GM21576 (cell line): Measurements from ENCODE around the gene VPS26B.
"Not testable (repeated sequence)": the region's sequence is repeated elsewhere in the genome, so short reads cannot be mapped to it uniquely, and the experiment has no call there.

ENCODE experiments used
- ATAC-seq: cut with Tn5 transposase; IDR thresholded peaks from one replicate; pipeline ENCODE4 v1.9.1; 2021; ENCODE audit warnings: mild to moderate bottlenecking, moderate library complexity; ENCODE audit not compliant: unreplicated experiment

Gene VPS26B

GRCh38 chr11:134277183-134278001, 52.9 kb downstream of the VPS26B start:
- no peak for ATAC-seq

GRCh38 chr11:134278356-134278755, 53.9 kb downstream of the VPS26B start:
- ATAC-seq = no peak

DNA sequence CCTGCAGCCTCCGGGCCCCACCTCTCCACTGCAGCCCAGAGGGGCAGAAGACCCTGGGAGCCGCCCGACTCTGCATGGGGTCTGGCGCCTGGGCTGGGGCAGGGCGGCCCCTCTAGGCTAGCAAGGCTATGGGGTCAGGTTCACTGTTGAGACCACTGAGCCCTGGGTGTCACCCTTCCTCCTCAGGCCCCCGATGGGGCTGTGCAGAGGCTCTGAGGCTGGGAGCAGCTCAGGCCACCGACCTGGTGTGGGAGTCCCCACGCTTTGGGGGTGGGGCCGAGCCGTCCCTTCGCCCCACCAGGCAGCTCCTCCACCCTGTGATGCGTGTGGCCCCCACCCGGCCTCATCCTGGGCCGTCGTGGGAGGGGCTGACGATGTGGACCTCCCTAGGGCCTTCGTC, 57.2 kb downstream of the VPS26B start:
- ATAC-seq = not testable (repeated sequence)

GRCh38 chr11:134282121-134283045, 57.9 kb downstream of the VPS26B start:
- ATAC-seq = no peak

DNA sequence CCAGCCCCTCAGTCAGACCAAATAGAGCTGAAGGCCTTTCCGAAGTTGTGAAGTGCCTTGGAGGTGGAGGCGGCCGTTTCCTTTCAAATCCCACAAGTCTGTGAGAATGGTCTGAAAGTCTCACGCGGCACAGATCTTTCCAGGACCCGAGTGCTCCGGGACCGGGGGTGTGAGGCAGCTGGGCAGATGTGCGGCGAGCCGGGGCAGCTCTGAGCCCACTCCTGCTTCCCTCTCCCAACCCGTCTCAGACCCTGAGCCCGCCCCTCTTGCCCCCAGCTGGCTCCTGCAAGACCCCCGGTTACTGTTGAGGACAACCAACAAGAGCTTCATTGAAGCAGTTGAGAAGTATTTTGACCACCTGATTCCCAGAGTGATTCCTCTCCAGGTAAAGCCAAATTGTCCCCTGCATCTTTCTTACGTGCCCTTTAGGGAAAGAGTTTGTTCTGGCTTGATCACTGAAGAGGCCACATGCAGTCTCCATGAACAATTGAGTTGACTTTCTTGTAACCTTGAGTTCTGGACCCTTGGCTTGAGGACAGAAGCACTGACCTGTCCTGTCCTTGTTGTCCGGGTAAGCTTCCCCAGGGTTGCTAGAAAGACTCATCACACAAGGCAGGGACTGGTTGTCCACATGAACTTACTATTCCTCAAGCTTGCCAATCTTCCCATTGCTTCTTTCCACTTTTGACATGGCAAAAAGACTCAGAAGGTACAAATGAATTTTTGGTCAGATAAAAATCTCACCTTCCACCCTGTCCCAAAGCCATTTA, 59.2 kb downstream of the VPS26B start:
- no peak for ATAC-seq

DNA sequence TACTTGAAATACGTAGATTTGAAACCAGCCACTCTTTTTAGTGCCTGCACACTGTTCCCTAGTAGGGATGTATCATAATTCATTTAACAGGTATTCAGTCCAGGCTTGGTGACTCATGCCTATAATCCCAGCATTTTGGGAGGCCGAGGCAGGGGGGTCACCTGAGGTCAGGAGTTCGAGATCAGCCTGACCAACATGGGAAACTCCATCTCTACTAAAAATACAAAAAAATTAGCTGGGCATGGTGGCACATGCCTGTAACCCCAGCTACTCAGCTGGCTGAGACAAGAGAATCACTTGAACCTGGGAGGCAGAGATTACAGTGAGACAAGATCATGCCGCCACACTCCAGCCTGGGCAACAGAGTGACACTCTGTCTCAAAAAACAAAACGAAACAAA, 59.9 kb downstream of the VPS26B start:
- not testable (repeated sequence) for ATAC-seq

DNA sequence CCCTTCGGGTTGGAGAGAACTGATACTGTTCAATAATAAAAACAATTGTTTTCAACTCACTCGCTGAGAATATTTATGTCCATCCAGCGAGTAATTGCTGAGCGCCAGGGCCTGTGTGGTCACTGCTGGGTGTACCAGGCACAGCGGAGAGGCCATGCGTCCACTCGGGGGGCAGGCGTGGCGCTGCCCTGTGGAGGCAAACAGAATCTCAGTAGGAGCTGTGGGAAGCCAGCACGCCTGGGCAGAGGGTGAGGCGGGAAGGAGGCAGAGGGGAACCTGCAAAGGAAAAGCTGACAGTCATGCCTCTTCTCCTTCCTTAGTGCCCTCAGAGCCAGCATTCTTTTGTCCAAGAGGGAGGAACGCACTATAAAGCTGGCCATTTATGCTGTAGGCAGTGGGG, 63.1 kb downstream of the VPS26B start:
- ATAC-seq = no peak

DNA sequence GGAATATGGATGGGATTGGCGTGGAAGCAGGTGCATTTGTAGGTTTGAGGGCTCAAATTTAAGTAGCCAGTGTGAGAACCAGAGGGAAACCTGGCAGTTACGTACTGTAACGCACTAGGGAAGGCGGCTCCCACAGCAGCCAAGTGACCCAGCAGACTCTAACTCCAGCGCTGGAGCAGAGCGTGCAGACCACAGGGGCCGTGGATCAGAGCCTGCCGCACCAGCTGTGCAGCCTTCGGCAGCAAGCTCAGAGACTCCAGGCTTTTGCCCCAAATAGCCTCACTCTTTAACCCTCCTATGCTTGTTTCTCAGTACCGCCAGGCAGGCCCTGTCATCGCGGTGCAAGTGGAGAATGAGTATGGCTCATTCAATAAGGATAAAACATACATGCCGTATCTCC, 64.0 kb downstream of the VPS26B start:
- ATAC-seq = no peak

- ATAC-seq = no peak
These were observed 64.7 kb downstream of the VPS26B start for GRCh38 chr11:134289167-134289566.

DNA sequence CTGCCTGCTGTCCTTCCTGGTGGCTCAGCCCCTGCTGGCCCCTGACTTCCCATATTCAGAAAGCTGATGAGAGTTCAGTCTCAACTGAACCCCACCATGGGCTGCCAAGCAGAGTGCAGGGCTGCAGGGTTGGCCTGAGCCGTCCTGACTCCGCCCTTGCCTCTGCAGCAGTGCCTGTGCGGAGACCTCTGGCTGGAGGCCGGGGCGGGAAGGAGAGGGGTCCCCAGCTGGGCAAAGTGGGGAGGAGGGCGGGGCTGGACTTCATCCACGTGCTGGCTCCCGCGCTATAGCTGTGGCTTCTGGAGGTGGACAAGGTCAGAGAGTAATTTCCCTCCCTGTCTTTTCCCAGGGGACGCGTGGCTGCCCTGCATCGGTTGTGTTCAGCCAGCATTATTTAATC, 65.3 kb downstream of the VPS26B start:
- ATAC-seq = no peak

GRCh38 chr11:134290646-134291045, 66.2 kb downstream of the VPS26B start:
- ATAC-seq = no peak

DNA sequence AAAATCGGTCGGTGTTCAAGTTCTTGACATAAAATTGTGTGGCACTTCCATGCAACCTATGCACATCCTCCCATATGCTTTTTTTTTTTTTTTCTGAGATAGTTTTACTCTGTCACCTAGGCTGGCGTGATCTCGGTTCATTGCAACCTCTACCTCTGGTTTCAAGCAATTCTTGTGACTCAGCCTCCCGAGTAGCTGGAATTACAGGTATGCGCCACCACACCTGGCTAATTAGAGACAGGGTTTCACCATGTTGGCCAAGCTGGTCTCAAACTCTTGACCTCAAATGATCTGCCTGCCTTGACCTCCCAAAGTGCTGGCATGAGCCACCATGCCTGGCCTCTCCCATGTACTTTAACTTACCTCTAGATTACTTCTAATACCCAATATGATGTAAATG, 66.7 kb downstream of the VPS26B start:
- ATAC-seq = no peak

DNA sequence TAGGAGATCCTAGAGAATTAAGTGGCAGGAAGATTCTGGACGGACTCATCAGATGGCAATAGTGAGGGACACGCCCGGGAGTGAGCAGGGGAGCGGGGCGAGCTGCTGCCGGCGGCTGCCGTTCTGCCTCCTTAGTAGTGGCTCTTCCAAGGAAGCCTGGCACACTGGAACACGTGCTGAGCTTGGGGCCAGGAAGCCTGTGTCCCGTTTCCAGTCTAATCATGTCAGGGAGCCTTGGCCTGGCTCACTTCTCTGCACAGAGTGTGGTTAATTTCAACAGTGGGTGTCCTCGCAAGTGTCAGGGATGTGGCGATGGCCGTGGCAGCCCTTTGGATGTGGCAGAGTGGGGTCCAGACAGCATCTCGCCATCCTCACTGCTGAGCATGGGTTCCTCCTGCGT, 68.2 kb downstream of the VPS26B start:
- no peak for ATAC-seq

DNA sequence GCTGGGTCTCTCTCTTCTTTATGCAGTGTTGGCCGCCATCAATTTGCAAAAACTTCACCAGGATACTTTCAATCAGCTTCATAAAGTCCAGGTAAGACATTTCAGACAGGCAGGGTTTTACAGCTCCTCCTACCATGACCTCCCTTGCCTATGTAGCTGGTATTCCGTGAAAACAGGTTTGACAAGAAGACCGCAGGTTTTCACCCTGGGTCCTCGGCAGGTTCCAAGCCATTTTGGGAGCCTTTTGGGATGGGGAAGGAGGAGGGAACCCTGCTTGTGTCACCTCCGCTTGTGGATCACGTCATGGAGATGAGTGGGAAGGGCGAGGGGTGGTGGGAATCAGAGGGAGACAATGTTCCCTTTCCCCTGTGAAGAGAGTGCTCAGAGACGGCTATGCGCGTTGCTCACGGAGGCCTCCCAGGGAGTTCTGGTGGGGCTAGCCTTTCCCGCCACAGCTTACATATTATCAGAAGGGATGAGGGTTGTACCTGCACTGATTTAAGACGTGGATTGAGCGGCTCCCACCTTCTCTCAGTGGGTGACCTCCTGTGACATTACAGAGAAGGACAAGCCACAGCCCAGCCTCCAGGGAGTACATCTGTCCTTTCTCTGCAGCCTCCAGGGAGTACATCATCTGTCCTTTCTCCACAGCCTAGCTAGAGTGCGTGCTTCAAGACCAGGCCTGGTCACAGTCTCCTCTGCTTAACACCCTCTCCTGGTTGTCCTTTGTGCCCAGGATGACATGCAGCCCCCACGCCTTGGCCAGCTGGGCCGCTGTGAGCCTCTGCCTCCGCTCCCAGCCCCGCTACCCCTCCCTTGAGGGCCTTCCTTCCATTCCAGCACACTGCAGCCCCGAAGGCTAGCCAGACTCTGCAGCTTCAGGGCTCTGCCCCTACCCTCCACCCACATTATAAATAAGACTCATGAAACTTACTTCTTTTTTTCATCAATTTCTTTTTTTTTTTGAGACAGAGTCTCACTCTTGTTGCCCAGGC, 68.9 kb downstream of the VPS26B start:
- ATAC-seq = no peak

GRCh38 chr11:134294664-134295063, 70.2 kb downstream of the VPS26B start:
- no peak for ATAC-seq
